ENCODE data around the gene COL27A1. TPM values are rescaled to one million over a fixed set of nuclear protein-coding genes. Genes with fewer than 3 reads are reported as not detected.

The COL27A1 gene
- total and polyA plus RNA-seq, 2 donors (not counting 3 experiments of a cell fraction or from before 2014, with no cell fraction given): 14.7 to 49.1 TPM

DNA sequence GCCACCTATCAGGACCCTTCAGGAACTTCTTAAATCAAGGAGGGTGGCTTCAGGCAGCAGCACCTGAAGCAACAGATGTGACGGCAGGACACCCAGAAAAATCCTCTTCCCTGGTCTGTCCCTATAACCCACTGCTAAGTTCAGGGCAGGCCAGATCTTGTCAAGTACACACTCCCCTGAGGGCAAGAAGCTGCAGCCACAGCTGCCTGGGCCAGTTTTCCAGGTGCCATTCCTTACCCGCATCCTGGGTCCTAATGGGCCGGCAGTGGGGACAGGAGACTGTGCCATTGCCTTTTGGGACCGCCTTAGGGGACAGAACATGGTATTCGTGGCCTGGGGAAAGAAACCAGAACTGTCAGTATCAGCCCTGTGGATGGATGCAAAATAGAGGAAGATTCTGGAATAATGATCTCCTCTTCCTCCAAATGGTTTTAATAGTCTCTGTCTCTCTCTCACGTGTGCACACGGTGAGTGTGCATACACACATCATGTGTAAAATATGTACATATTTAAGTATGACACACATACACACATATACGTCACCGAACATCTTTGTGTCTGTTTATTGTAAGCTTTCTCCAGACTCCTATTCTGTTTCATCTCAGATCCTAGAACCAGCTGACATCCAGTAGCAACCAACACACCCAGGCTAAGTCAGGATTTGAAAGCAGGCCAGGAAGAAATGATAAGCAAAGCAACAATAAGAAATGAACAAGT lies 188.3 kb downstream of the COL27A1 start:
- no peaks in the 10 kb centered on the region for H3K9me3 ChIP-seq (replicated peaks; ENCODE audit: control insufficient read depth, insufficient read depth, low read length)
- no peak overlapping the region for H3K4me2 ChIP-seq (ENCODE audit: insufficient read depth, low read length)
- intact Hi-C loops (cut with micrococcal nuclease): no loop called here
- H3K27ac ChIP-seq (ENCODE audit: insufficient read depth, low read depth, low read length): no peak overlapping the region
- no peaks in the 10 kb centered on the region for H3K9me1 ChIP-seq (replicated peaks; ENCODE audit: control insufficient read depth, extremely low read depth, insufficient read depth, low read length)
- no peak overlapping the region for H3K4me3 ChIP-seq (replicated peaks in 1 of 3; ENCODE audit: insufficient read depth in 1 of 3, low read depth in 1 of 3, low read length in 3 of 3)
- no peaks in the 10 kb centered on the region for H4K20me1 ChIP-seq (replicated peaks; ENCODE audit: control insufficient read depth, extremely low read depth, insufficient read depth, low read length)
- no peak overlapping the region for H2AFZ ChIP-seq (ENCODE audit: low read depth, low read length)
- no peak overlapping the region for H3K9ac ChIP-seq (replicated peaks; ENCODE audit: extremely low read depth, insufficient read depth, low read length)
- FAIRE-seq (no peak), DNase-seq (ENCODE audit: low read depth, low spot score) (no peak)
- dilution Hi-C loops (cut with MboI; ENCODE audit: extremely low pct_ligation_motif_present, low sequenced_read_pairs): no loop called here
- ChIA-PET CTCF (no interaction called here), POLR2A (no interaction called here)
- no peaks in the 10 kb centered on the region for H3K79me2 ChIP-seq (ENCODE audit: control insufficient read depth, insufficient read depth, low read length)
- no peak for TF ChIP-seq JUN (IDR thresholded peaks at IDR 0.05; ENCODE audit: borderline replicate concordance, insufficient read depth, insufficient read length, low read depth)
- no peak for TF ChIP-seq MYC (IDR thresholded peaks at IDR 0.05; ENCODE audit: low read depth, low read length)
- TF ChIP-seq FOS (IDR thresholded peaks at IDR 0.05; ENCODE audit: borderline replicate concordance, insufficient read depth, low read length): no peak
- no peak for TF ChIP-seq GATA2 (IDR thresholded peaks at IDR 0.05; ENCODE audit: insufficient read depth, insufficient read length, low read depth, low read length)
- TF ChIP-seq, protein P1, sequence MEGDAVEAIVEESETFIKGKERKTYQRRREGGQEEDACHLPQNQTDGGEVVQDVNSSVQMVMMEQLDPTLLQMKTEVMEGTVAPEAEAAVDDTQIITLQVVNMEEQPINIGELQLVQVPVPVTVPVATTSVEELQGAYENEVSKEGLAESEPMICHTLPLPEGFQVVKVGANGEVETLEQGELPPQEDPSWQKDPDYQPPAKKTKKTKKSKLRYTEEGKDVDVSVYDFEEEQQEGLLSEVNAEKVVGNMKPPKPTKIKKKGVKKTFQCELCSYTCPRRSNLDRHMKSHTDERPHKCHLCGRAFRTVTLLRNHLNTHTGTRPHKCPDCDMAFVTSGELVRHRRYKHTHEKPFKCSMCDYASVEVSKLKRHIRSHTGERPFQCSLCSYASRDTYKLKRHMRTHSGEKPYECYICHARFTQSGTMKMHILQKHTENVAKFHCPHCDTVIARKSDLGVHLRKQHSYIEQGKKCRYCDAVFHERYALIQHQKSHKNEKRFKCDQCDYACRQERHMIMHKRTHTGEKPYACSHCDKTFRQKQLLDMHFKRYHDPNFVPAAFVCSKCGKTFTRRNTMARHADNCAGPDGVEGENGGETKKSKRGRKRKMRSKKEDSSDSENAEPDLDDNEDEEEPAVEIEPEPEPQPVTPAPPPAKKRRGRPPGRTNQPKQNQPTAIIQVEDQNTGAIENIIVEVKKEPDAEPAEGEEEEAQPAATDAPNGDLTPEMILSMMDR (IDR thresholded peaks at IDR 0.05; ENCODE audit: extremely low read depth in 1 of 2, insufficient read depth in 1 of 2, low read depth in 1 of 2, low read length in 2 of 2): no peak
- no peak for TF ChIP-seq EZH2 (IDR thresholded peaks at IDR 0.05; ENCODE audit: borderline replicate concordance, low read depth, low read length, severe bottlenecking)
- no peak for TF ChIP-seq POLR2AphosphoS5 (IDR thresholded peaks at IDR 0.05; ENCODE audit: insufficient read depth, low read depth, low read length)
- TF ChIP-seq, protein P2, sequence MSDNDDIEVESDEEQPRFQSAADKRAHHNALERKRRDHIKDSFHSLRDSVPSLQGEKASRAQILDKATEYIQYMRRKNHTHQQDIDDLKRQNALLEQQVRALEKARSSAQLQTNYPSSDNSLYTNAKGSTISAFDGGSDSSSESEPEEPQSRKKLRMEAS (IDR thresholded peaks at IDR 0.05; ENCODE audit: insufficient read depth, insufficient read length): no peak
- TF ChIP-seq POLR2A (IDR thresholded peaks at IDR 0.05; ENCODE audit: low read depth, low read length): no peak
- no peaks in the 10 kb centered on the region for H3K4me1 ChIP-seq (ENCODE audit: control insufficient read depth, extremely low read depth, insufficient read depth, low read length)
- no TSS peak for BruUV-seq (replicated peaks)
- peaks cover 8 to 47% of the 10 kb centered on the region in 2 experiments for H3K36me3 ChIP-seq (ENCODE audit: control insufficient read depth in 2 of 2, extremely low read depth in 1 of 2, insufficient read depth in 2 of 2, low read length in 2 of 2)
- no peaks in the 10 kb centered on the region for H3K27me3 ChIP-seq (ENCODE audit: control insufficient read depth in 2 of 2, insufficient read depth in 2 of 2, low read length in 2 of 2)

Data from endothelial cell of umbilical vein (primary cell).